Activated naive CD8-positive, alpha-beta T cell treated with anti-CD3 and anti-CD28 coated beads for 36 hours (primary cell): ENCODE measurements around the gene CMYA5. TPM values are rescaled to one million over a fixed set of nuclear protein-coding genes. Genes with fewer than 3 reads are reported as not detected.

ENCODE experiments used
- DNase-seq: peaks from one replicate; pipeline ENCODE4 v3.0.0; 2021
- H3K27ac Mint-ChIP-seq: one replicate; pipeline ENCODE4 v1.8.0; 2022; ENCODE audit warnings: mild to moderate bottlenecking, moderate library complexity, mixed read lengths
- H3K27me3 Mint-ChIP-seq: one replicate; pipeline ENCODE4 v1.8.0; 2022; ENCODE audit warnings: mild to moderate bottlenecking, mixed read lengths
- H3K36me3 Mint-ChIP-seq: one replicate; pipeline ENCODE4 v1.8.0; 2021; ENCODE audit warnings: mild to moderate bottlenecking, mixed read lengths
- H3K4me1 Mint-ChIP-seq: one replicate; pipeline ENCODE4 v1.8.0; 2021; ENCODE audit warnings: mixed read lengths
- H3K4me3 Mint-ChIP-seq: one replicate; pipeline ENCODE4 v1.8.0; 2022; ENCODE audit warnings: mild to moderate bottlenecking, moderate library complexity, mixed read lengths
- H3K9me3 Mint-ChIP-seq: one replicate; pipeline ENCODE4 v1.8.0; 2022; ENCODE audit warnings: mixed read lengths
- total RNA-seq, 2 experiments: library from RNA; stranded (reverse); gene quantifications; one replicate each; pipeline ENCODE4 v1.2.3, GENCODE V29; 2021

The CMYA5 gene
- total RNA-seq, 2 experiments from 2014 or later: 0.16 to 0.29 TPM

GRCh38 chr5:79842006-79842881 is 152.6 kb downstream of the CMYA5 start:
- no peak for DNase-seq
- no peaks in the 10 kb centered on the region for H3K36me3 Mint-ChIP-seq
- H3K27me3 Mint-ChIP-seq: peaks cover 4% of the 10 kb centered on the region
- H3K4me1 Mint-ChIP-seq: peaks cover 12% of the 10 kb centered on the region
- H3K27ac Mint-ChIP-seq: no peak overlapping the region
- no peaks in the 10 kb centered on the region for H3K9me3 Mint-ChIP-seq
- H3K4me3 Mint-ChIP-seq: no peak overlapping the region

- DNase-seq: no peak
- H3K9me3 Mint-ChIP-seq: no peaks in the 10 kb centered on the region
- H3K27me3 Mint-ChIP-seq: peaks cover 8% of the 10 kb centered on the region
- H3K4me3 Mint-ChIP-seq: no peak overlapping the region
- no peaks in the 10 kb centered on the region for H3K36me3 Mint-ChIP-seq
- peaks cover 12% of the 10 kb centered on the region for H3K4me1 Mint-ChIP-seq
- H3K27ac Mint-ChIP-seq: no peak overlapping the region
Measured at GRCh38 chr5:79842991-79843390, 153.4 kb downstream of the CMYA5 start.

GRCh38 chr5:79843450-79844388 is 154.1 kb downstream of the CMYA5 start:
- Mint-ChIP-seq H3K4me3 (no peak overlapping the region), H3K27me3 (peaks cover 8% of the 10 kb centered on the region), H3K4me1 (peaks cover 12% of the 10 kb centered on the region), H3K27ac (no peak overlapping the region), H3K9me3 (no peaks in the 10 kb centered on the region), H3K36me3 (no peaks in the 10 kb centered on the region)
- no peak for DNase-seq

GRCh38 chr5:79844571-79844970 is 154.9 kb downstream of the CMYA5 start:
- no peak for DNase-seq
- H3K27ac Mint-ChIP-seq: no peak overlapping the region
- H3K4me1 Mint-ChIP-seq: peaks cover 12% of the 10 kb centered on the region
- no peaks in the 10 kb centered on the region for H3K36me3 Mint-ChIP-seq
- H3K27me3 Mint-ChIP-seq: peaks cover 11% of the 10 kb centered on the region
- no peaks in the 10 kb centered on the region for H3K9me3 Mint-ChIP-seq
- H3K4me3 Mint-ChIP-seq: no peak overlapping the region

GRCh38 chr5:79845448-79846197 is 156.0 kb downstream of the CMYA5 start:
- peaks cover 8% of the 10 kb centered on the region for H3K27me3 Mint-ChIP-seq

GRCh38 chr5:79846198-79846521 is 156.5 kb downstream of the CMYA5 start:
- H3K27me3 Mint-ChIP-seq: peaks cover 7% of the 10 kb centered on the region
- H3K36me3 Mint-ChIP-seq: no peaks in the 10 kb centered on the region
- no peak overlapping the region for H3K4me3 Mint-ChIP-seq
- DNase-seq: no peak
- peaks cover 12% of the 10 kb centered on the region for H3K4me1 Mint-ChIP-seq
- no peak overlapping the region for H3K27ac Mint-ChIP-seq
- no peaks in the 10 kb centered on the region for H3K9me3 Mint-ChIP-seq

More at GRCh38 chr5:79845448-79846197, 156.0 kb downstream of the CMYA5 start:
- Mint-ChIP-seq H3K9me3 (no peaks in the 10 kb centered on the region), H3K4me3 (no peak overlapping the region), H3K4me1 (peaks cover 12% of the 10 kb centered on the region), H3K27ac (peak overlapping the region; percentile 5), H3K36me3 (no peaks in the 10 kb centered on the region)
- peak; percentile 42 for DNase-seq

GRCh38 chr5:79847561-79847960 is 157.9 kb downstream of the CMYA5 start:
- no peaks in the 10 kb centered on the region for H3K36me3 Mint-ChIP-seq
- H3K27ac Mint-ChIP-seq: no peak overlapping the region
- no peak for DNase-seq
- H3K9me3 Mint-ChIP-seq: no peaks in the 10 kb centered on the region
- H3K4me1 Mint-ChIP-seq: peaks cover 12% of the 10 kb centered on the region
- H3K27me3 Mint-ChIP-seq: peaks cover 10% of the 10 kb centered on the region
- H3K4me3 Mint-ChIP-seq: no peak overlapping the region

GRCh38 chr5:79849061-79849460 is 159.4 kb downstream of the CMYA5 start:
- Mint-ChIP-seq H3K27me3 (peaks cover 10% of the 10 kb centered on the region), H3K4me1 (peaks cover 12% of the 10 kb centered on the region), H3K27ac (no peak overlapping the region), H3K9me3 (no peaks in the 10 kb centered on the region), H3K36me3 (no peaks in the 10 kb centered on the region), H3K4me3 (no peak overlapping the region)
- DNase-seq: no peak

Other genes with a start within 250 kb of the CMYA5 start
- gene HOMER1, start 175.7 kb upstream of the CMYA5 start, total RNA-seq: 10 to 100 TPM; 12.8 to 13.0 TPM
- gene TENT2, start 77.4 kb upstream of the CMYA5 start, total RNA-seq: 10 to 100 TPM; 68.1 to 73.1 TPM